ENCODE measurements around the gene PML. TPM values are rescaled to one million over a fixed set of nuclear protein-coding genes. Genes with fewer than 3 reads are reported as not detected.

Gene PML
- total RNA-seq (2014; rRNA removed; shearing (Covaris generic); ENCODE audit: low replicate concordance), result 15.4 and 21.5 TPM in 2 replicates

GRCh38 chr15:73994413-73994883 is at the start of gene PML:
TSS of gene PML (plus strand) at chr15:73994716. CDS start at chr15:73994813, 97 bp downstream.
- Histone ChIP-seq H3K79me2 (ENCODE audit: low read length) (peaks cover 49% of the 10 kb centered on the region), H2AFZ (ENCODE audit: low read length) (peak within 1 kb of the TSS; percentile 66; the same call in 1 of the 2 replicates), H3K9me3 (ENCODE audit: low read length) (no peaks in the 10 kb centered on the region), H3K9me2 (replicated peaks; ENCODE audit: insufficient read depth, low read length) (no peaks in the 10 kb centered on the region), H3K4me3 (ENCODE audit: low read length) (peak within 1 kb of the TSS; percentile 83), H3K27ac (ENCODE audit: low read length) (peak within 1 kb of the TSS; percentile 64), H4K20me1 (ENCODE audit: insufficient read depth, low read depth, low read length) (no peaks in the 10 kb centered on the region), H3K36me3 (ENCODE audit: insufficient read depth, low read length) (no peaks in the 10 kb centered on the region; the same call in 1 of the 2 replicates), H3K27me3 (ENCODE audit: low read length) (no peaks in the 10 kb centered on the region), H3K4me2 (ENCODE audit: low read depth, low read length, poor library complexity, severe bottlenecking) (peak within 1 kb of the TSS; percentile 73), H3K9ac (ENCODE audit: low read length) (peak within 1 kb of the TSS; percentile 94), H3K4me1 (ENCODE audit: low read length) (peaks cover 45% of the 10 kb centered on the region)
- DNase-seq, result peak; percentile 98

- no peaks in the 10 kb centered on the region for H3K9me2 ChIP-seq (replicated peaks; ENCODE audit: insufficient read depth, low read length)
- no peak overlapping the region for H3K4me2 ChIP-seq (ENCODE audit: low read depth, low read length, poor library complexity, severe bottlenecking)
- no peaks in the 10 kb centered on the region for H3K4me1 ChIP-seq (ENCODE audit: low read length)
- no peaks in the 10 kb centered on the region for H3K79me2 ChIP-seq (ENCODE audit: low read length)
- no peaks in the 10 kb centered on the region for H3K9me3 ChIP-seq (ENCODE audit: low read length)
- no peak overlapping the region for H2AFZ ChIP-seq (ENCODE audit: low read length)
- H3K27ac ChIP-seq (ENCODE audit: low read length), result no peak overlapping the region
- no peak overlapping the region for H3K4me3 ChIP-seq (ENCODE audit: low read length)
- no peaks in the 10 kb centered on the region for H3K36me3 ChIP-seq (ENCODE audit: insufficient read depth, low read length)
- no peak overlapping the region for H3K9ac ChIP-seq (ENCODE audit: low read length)
- no peak for DNase-seq
- no peaks in the 10 kb centered on the region for H4K20me1 ChIP-seq (ENCODE audit: insufficient read depth, low read depth, low read length)
- no peaks in the 10 kb centered on the region for H3K27me3 ChIP-seq (ENCODE audit: low read length)
These were observed 49.4 kb upstream of the PML start for GRCh38 chr15:73945130-73945508.

- no peaks in the 10 kb centered on the region for H4K20me1 ChIP-seq (ENCODE audit: insufficient read depth, low read depth, low read length)
- no peaks in the 10 kb centered on the region; the same call in 1 of the 2 replicates for H3K4me1 ChIP-seq (ENCODE audit: low read length)
- H3K4me2 ChIP-seq (ENCODE audit: low read depth, low read length, poor library complexity, severe bottlenecking), result no peak overlapping the region
- H3K27me3 ChIP-seq (ENCODE audit: low read length), result no peaks in the 10 kb centered on the region
- no peak overlapping the region for H2AFZ ChIP-seq (ENCODE audit: low read length)
- H3K9me3 ChIP-seq (ENCODE audit: low read length), result no peaks in the 10 kb centered on the region
- no peak overlapping the region for H3K27ac ChIP-seq (ENCODE audit: low read length)
- no peak overlapping the region for H3K4me3 ChIP-seq (ENCODE audit: low read length)
- H3K9me2 ChIP-seq (replicated peaks; ENCODE audit: insufficient read depth, low read length), result no peaks in the 10 kb centered on the region
- H3K9ac ChIP-seq (ENCODE audit: low read length), result no peak overlapping the region
- H3K36me3 ChIP-seq (ENCODE audit: insufficient read depth, low read length), result no peaks in the 10 kb centered on the region
- no peak for DNase-seq
- no peaks in the 10 kb centered on the region for H3K79me2 ChIP-seq (ENCODE audit: low read length)
These were observed 48.3 kb upstream of the PML start for GRCh38 chr15:73946046-73946721.

GRCh38 chr15:73946795-73947370 is 47.6 kb upstream of the PML start:
- no peak for DNase-seq
- Histone ChIP-seq H3K36me3 (ENCODE audit: insufficient read depth, low read length) (no peaks in the 10 kb centered on the region), H2AFZ (ENCODE audit: low read length) (no peak overlapping the region), H3K9ac (ENCODE audit: low read length) (no peak overlapping the region), H3K4me2 (ENCODE audit: low read depth, low read length, poor library complexity, severe bottlenecking) (no peak overlapping the region), H3K79me2 (ENCODE audit: low read length) (no peaks in the 10 kb centered on the region), H3K9me2 (replicated peaks; ENCODE audit: insufficient read depth, low read length) (no peaks in the 10 kb centered on the region), H3K27me3 (ENCODE audit: low read length) (no peaks in the 10 kb centered on the region), H3K27ac (ENCODE audit: low read length) (no peak overlapping the region), H3K4me1 (ENCODE audit: low read length) (no peaks in the 10 kb centered on the region; the same call in 1 of the 2 replicates), H3K9me3 (ENCODE audit: low read length) (no peaks in the 10 kb centered on the region), H4K20me1 (ENCODE audit: insufficient read depth, low read depth, low read length) (no peaks in the 10 kb centered on the region), H3K4me3 (ENCODE audit: low read length) (no peak overlapping the region)

- no peaks in the 10 kb centered on the region for H3K9me3 ChIP-seq (ENCODE audit: low read length)
These were observed 46.9 kb upstream of the PML start for GRCh38 chr15:73947651-73948050.

GRCh38 chr15:73948396-73948795 is 46.1 kb upstream of the PML start:
- Histone ChIP-seq H3K27me3 (ENCODE audit: low read length) (no peaks in the 10 kb centered on the region), H3K9ac (ENCODE audit: low read length) (no peak overlapping the region), H3K36me3 (ENCODE audit: insufficient read depth, low read length) (no peaks in the 10 kb centered on the region), H3K4me3 (ENCODE audit: low read length) (no peak overlapping the region), H3K79me2 (ENCODE audit: low read length) (no peaks in the 10 kb centered on the region), H2AFZ (ENCODE audit: low read length) (no peak overlapping the region), H3K9me3 (ENCODE audit: low read length) (no peaks in the 10 kb centered on the region), H3K9me2 (replicated peaks; ENCODE audit: insufficient read depth, low read length) (no peaks in the 10 kb centered on the region), H3K4me2 (ENCODE audit: low read depth, low read length, poor library complexity, severe bottlenecking) (no peak overlapping the region), H3K4me1 (ENCODE audit: low read length) (no peaks in the 10 kb centered on the region; the same call in 1 of the 2 replicates), H4K20me1 (ENCODE audit: insufficient read depth, low read depth, low read length) (no peaks in the 10 kb centered on the region), H3K27ac (ENCODE audit: low read length) (no peak overlapping the region)
- DNase-seq, result no peak

More at GRCh38 chr15:73947651-73948050, 46.9 kb upstream of the PML start:
- Histone ChIP-seq H3K4me3 (ENCODE audit: low read length) (no peak overlapping the region), H3K79me2 (ENCODE audit: low read length) (no peaks in the 10 kb centered on the region), H3K27ac (ENCODE audit: low read length) (no peak overlapping the region), H3K9me2 (replicated peaks; ENCODE audit: insufficient read depth, low read length) (no peaks in the 10 kb centered on the region), H3K9ac (ENCODE audit: low read length) (no peak overlapping the region), H3K4me2 (ENCODE audit: low read depth, low read length, poor library complexity, severe bottlenecking) (no peak overlapping the region), H3K36me3 (ENCODE audit: insufficient read depth, low read length) (no peaks in the 10 kb centered on the region), H2AFZ (ENCODE audit: low read length) (no peak overlapping the region), H3K4me1 (ENCODE audit: low read length) (no peaks in the 10 kb centered on the region; the same call in 1 of the 2 replicates), H4K20me1 (ENCODE audit: insufficient read depth, low read depth, low read length) (no peaks in the 10 kb centered on the region), H3K27me3 (ENCODE audit: low read length) (no peaks in the 10 kb centered on the region)
- no peak for DNase-seq

GRCh38 chr15:73948982-73949381 is 45.5 kb upstream of the PML start:
- Histone ChIP-seq H3K9ac (ENCODE audit: low read length) (no peak overlapping the region), H3K9me2 (replicated peaks; ENCODE audit: insufficient read depth, low read length) (no peaks in the 10 kb centered on the region), H3K4me1 (ENCODE audit: low read length) (no peaks in the 10 kb centered on the region; the same call in 1 of the 2 replicates), H3K79me2 (ENCODE audit: low read length) (no peaks in the 10 kb centered on the region), H3K27ac (ENCODE audit: low read length) (no peak overlapping the region), H3K4me3 (ENCODE audit: low read length) (no peak overlapping the region), H3K9me3 (ENCODE audit: low read length) (no peaks in the 10 kb centered on the region), H2AFZ (ENCODE audit: low read length) (no peak overlapping the region), H3K36me3 (ENCODE audit: insufficient read depth, low read length) (no peaks in the 10 kb centered on the region), H3K4me2 (ENCODE audit: low read depth, low read length, poor library complexity, severe bottlenecking) (no peak overlapping the region), H3K27me3 (ENCODE audit: low read length) (no peaks in the 10 kb centered on the region), H4K20me1 (ENCODE audit: insufficient read depth, low read depth, low read length) (no peaks in the 10 kb centered on the region)
- DNase-seq, result no peak

GRCh38 chr15:73949496-73949895 is 45.0 kb upstream of the PML start:
- Histone ChIP-seq H3K79me2 (ENCODE audit: low read length) (no peaks in the 10 kb centered on the region), H3K27ac (ENCODE audit: low read length) (no peak overlapping the region), H4K20me1 (ENCODE audit: insufficient read depth, low read depth, low read length) (no peaks in the 10 kb centered on the region), H3K9me2 (replicated peaks; ENCODE audit: insufficient read depth, low read length) (no peaks in the 10 kb centered on the region), H3K27me3 (ENCODE audit: low read length) (no peaks in the 10 kb centered on the region), H3K4me2 (ENCODE audit: low read depth, low read length, poor library complexity, severe bottlenecking) (no peak overlapping the region), H3K9me3 (ENCODE audit: low read length) (no peaks in the 10 kb centered on the region), H2AFZ (ENCODE audit: low read length) (no peak overlapping the region), H3K36me3 (ENCODE audit: insufficient read depth, low read length) (no peaks in the 10 kb centered on the region), H3K9ac (ENCODE audit: low read length) (no peak overlapping the region), H3K4me1 (ENCODE audit: low read length) (no peaks in the 10 kb centered on the region; the same call in 1 of the 2 replicates), H3K4me3 (ENCODE audit: low read length) (no peak overlapping the region)
- no peak for DNase-seq

Data from Karpas-422 (cell line).